HG03469 (cell line): ENCODE results near the gene DENND4B.
"Not testable (repeated sequence)": the region's sequence is repeated elsewhere in the genome, so short reads cannot be mapped to it uniquely, and the experiment has no call there.

Experiments
- ATAC-seq: cut with Tn5 transposase; IDR thresholded peaks from one replicate; pipeline ENCODE4 v1.9.1; 2021; ENCODE audit warnings: mild to moderate bottlenecking, moderate library complexity, moderate number of reproducible peaks; ENCODE audit not compliant: unreplicated experiment

DENND4B gene

DNA sequence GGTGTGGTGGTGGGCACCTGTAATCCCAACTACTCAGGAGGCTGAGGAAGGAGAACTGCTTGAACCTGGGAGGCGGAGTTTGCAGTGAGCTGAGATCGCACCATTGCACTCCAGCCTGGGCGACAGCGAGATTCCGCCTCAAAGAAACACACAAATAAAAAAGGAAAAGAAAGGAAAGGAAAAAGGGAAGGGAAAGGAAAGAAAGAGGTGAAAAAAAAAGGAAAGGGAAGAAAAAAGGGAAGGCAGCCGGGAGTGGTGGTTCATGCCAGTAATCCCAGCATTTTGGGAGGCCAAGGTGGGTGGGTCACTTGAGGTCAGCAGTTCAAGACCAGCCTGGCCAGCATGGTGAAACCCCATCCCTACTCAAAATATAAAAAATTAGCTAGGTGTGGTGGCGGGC, 55.5 kb downstream of the DENND4B start:
- not testable (repeated sequence) for ATAC-seq

DNA sequence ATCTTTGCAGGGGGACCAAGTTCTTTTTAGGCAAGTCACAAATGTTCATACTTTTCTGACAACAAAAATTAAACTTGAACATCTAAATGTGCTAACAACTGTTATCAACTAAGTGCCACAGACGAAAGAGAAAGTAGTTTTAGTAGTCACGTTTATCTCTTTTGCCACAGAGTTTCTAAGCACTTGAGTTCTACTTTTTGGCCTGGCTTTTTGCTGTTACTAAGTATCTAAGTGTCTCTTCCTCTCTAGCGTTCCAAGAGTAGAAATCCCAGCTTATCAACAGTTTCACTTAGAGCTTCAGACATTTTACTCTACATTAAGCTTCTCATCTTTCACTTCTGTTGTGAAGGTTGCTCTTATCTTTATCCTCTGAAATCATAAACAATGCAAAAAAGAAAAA, 58.0 kb downstream of the DENND4B start:
- ATAC-seq: no peak

DNA sequence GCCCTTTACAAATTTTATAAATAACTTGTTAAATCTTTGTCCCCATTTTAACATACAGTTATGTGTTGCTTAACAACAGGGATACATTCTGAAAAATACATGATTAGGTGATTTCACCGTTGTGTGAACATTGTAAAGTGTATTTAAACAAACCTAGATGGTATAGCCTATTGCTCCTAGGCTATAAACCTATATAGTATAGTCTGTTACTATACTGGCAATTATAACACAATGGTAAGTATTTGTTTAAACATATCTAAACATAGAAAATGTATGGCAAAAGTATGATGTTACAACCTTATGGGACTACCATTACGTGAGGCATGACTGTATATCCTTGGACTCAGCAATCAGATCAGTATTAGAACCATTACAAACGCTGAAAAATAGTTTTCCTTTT, 60.4 kb downstream of the DENND4B start:
- ATAC-seq: no peak

DNA sequence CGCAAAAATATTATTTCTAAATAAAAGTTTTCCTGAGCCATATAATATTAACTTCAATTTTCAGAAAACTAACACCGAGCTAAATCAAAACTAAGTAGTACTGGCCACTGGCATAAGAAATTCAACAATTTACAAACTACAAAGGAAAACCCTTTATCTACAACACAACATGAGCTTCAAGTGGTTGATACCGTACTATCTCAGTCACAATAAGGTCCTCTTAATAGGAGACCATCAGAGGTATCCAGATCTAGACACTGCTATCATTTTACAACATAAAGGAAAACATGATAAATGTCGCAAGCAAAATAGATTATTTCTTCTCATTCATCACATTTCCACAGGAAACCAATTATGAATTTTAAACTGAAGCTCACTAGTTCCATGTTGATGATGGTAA, 63.3 kb downstream of the DENND4B start:
- no peak for ATAC-seq

DNA sequence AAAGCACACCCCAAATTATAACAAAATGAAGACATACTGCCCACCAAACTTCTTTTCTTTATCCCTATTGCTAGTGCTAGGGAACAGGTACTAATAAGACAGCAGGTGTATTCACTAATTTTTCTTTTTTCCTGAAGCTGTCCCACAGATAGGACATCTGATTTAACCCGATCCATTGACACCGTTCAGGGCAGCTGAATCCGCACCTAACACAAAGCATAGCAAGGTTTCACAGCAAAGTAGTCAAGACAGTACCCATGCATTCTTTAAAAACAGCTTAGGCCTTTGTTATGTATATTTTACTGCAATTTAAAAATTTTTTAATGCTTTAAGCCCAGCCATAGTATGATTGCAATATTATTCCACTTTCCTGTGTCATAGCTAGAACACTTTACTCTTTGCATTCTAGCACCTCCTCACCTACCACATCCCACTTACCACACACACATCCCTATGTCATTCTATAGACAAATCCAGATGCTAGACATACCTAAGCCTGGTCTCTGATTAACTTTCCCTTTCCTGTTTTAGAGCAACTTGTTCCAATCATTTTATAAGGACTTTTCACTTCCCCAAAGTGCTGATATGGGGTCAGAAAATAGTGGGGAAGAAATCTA, 64.1 kb downstream of the DENND4B start:
- ATAC-seq: no peak

DNA sequence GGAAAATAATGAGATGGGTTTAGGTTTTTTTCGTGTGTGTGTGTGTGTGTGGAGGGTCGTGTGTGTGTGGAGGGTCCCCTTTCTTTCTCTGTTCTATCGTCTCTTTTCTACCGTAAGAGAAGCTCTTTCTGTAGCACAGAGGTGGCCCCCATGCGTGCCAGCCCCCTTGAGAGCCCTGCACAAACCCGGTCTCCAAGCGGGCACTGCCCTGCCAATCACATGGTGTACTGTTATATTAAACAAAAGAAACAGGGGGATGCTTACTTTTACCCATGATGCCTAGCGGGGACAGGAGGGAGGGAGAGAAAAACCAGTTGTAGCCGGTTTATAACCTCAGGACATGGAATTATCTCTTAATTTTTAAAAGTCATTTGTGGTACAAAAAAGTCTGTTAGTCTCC, 64.8 kb downstream of the DENND4B start:
- no peak for ATAC-seq

DNA sequence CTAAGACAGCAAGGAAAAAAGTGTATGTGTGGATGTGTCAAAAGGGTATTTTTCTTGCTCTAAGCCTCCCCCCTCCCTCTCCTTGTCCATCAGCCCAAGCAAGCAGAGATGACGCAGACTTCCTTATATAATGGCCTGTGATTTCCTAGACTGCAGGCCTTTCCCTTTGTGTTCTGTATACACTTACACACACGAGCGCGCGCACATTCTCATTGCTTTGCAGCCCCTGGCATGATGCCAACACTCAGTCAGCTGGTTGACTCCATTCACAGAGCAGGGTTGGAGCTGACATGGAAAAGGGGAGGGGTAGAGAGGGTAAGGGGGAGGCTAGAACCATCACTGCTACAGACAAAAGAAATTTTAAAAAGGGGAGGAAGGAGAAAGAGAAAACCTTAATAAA, 65.6 kb downstream of the DENND4B start:
- ATAC-seq: no peak

DNA sequence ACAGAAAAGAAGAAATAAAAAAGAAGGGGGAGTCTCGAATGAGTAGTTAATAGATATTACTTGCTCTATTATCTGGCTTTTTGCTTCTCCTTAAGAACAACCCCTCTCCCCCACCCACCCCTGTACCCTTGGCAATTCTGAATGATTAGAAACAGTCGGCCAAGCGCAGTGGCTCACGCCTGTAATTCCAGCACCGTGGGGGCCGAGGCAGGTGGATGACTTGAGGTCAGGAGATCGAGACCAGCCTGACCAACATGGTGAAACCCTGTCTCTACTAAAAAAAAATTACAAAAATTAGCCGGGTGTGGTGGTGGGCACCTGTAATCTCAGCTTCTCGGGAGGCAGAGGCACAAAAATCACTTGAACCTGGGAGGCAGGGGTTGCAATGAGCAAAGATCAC, 66.5 kb downstream of the DENND4B start:
- ATAC-seq: no peak
